Naive thymus-derived CD4-positive, alpha-beta T cell (primary cell): ENCODE results near the gene RGS6. TPM values are rescaled to one million over a fixed set of nuclear protein-coding genes. Genes with fewer than 3 reads are reported as not detected.

Source experiments
- ATAC-seq: fragments of 150-1000 bp; cut with Tn5 transposase; 2 replicates; pipeline ENCODE4 v1.10.0; 2021; ENCODE audit warnings: mild to moderate bottlenecking, moderate library complexity
- CTCF ChIA-PET: fragments of 350-600 bp; sonication (Branson Sonifier 250); formaldehyde crosslinking; loops from one replicate; lab custom pipeline; 2021; ENCODE audit warnings: antibody characterized with exemption; lab: Charles Lee
- POLR2A ChIA-PET: fragments of 350-600 bp; sonication (Branson Sonifier 250); formaldehyde crosslinking; loops from one replicate; lab custom pipeline; 2021; ENCODE audit warnings: antibody characterized with exemption, inconsistent platforms; lab: Charles Lee
- DNase-seq, 9 donors: peaks; one replicate each; pipeline versions ENCODE4 v3.0.0 to v3.0.0-alpha.2; 2020 to 2022; ENCODE audit warnings: mixed read lengths in 1 of 9
- H3K27ac ChIP-seq: one replicate; pipeline ENCODE4 v1.7.0; 2013; ENCODE audit warnings: mild to moderate bottlenecking, low read depth, low read length, moderate library complexity
- H3K27me3 ChIP-seq, 2 donors: one replicate each; pipeline ENCODE4 v1.7.0; 2013; ENCODE audit warnings: low read length in 2 of 2, mild to moderate bottlenecking in 2 of 2, moderate library complexity in 2 of 2; ENCODE audit not compliant: control insufficient read depth in 2 of 2, insufficient read depth in 2 of 2
- H3K36me3 ChIP-seq, 3 experiments: 1 replicate in 2 of 3; 2 replicates in 1 of 3; pipeline ENCODE4 v1.7.0; 2013; ENCODE audit warnings: low read length in 3 of 3, mild to moderate bottlenecking in 3 of 3, moderate library complexity in 1 of 3; ENCODE audit not compliant: insufficient read depth in 3 of 3, control insufficient read depth in 2 of 3
- H3K4me1 ChIP-seq, 2 donors: one replicate each; pipeline ENCODE4 v1.7.0; 2013; ENCODE audit warnings: low read length in 2 of 2, mild to moderate bottlenecking in 2 of 2, moderate library complexity in 1 of 2; ENCODE audit not compliant: control insufficient read depth in 2 of 2, insufficient read depth in 2 of 2
- H3K4me3 ChIP-seq: 2 replicates; pipeline ENCODE4 v1.7.0; 2013; ENCODE audit warnings: mild to moderate bottlenecking, low read length
- H3K9me3 ChIP-seq, 3 experiments: 1 replicate in 2 of 3; 2 replicates in 1 of 3; pipeline ENCODE4 v1.7.0; 2013; ENCODE audit warnings: low read length in 3 of 3; ENCODE audit not compliant: control insufficient read depth in 2 of 3
- H3K27ac Mint-ChIP-seq, 9 donors: one replicate each; pipeline ENCODE4 v1.8.0; 2020 to 2022; ENCODE audit warnings: mixed read lengths in 9 of 9, mild to moderate bottlenecking in 8 of 9, moderate library complexity in 5 of 9, inconsistent platforms in 2 of 9
- H3K27me3 Mint-ChIP-seq, 5 donors: one replicate each; pipeline ENCODE4 v1.8.0; 2021 to 2022; ENCODE audit warnings: mixed read lengths in 5 of 5, mild to moderate bottlenecking in 1 of 5
- H3K36me3 Mint-ChIP-seq, 5 donors: one replicate each; pipeline ENCODE4 v1.8.0; 2020 to 2022; ENCODE audit warnings: mixed read lengths in 5 of 5, mild to moderate bottlenecking in 3 of 5, inconsistent platforms in 1 of 5
- H3K4me1 Mint-ChIP-seq, 7 donors: one replicate each; pipeline ENCODE4 v1.8.0; 2020 to 2022; ENCODE audit warnings: mixed read lengths in 7 of 7, mild to moderate bottlenecking in 3 of 7, inconsistent platforms in 1 of 7
- H3K4me3 Mint-ChIP-seq, 10 donors: one replicate each; pipeline ENCODE4 v1.8.0; 2020 to 2022; ENCODE audit warnings: mild to moderate bottlenecking in 10 of 10, mixed read lengths in 10 of 10, moderate library complexity in 6 of 10, inconsistent platforms in 2 of 10
- H3K9me3 Mint-ChIP-seq, 11 donors: one replicate each; pipeline ENCODE4 v1.8.0; 2020 to 2022; ENCODE audit warnings: mixed read lengths in 11 of 11, mild to moderate bottlenecking in 4 of 11, inconsistent platforms in 1 of 11, moderate library complexity in 1 of 11
- intact Hi-C, 2 donors: fragments of 100-400 bp; cut with micrococcal nuclease; formaldehyde crosslinking; loops; one replicate each; pipeline ENCODE4 v1.15.1; 2023
- polyA plus RNA-seq, 2 donors: library from polyadenylated mRNA; unstranded; fragments of 300-500 nt; fragmentation: Illumina TruSeq; gene quantifications; one replicate each; pipeline ENCODE4 v1.2.3, GENCODE V29; 2021
- total RNA-seq, 6 experiments: library from RNA in 5 of 6; stranded (reverse) in 5 of 6; gene quantifications; 1 replicate in 5 of 6; 2 replicates in 1 of 6; pipeline ENCODE4 v1.2.3 and lab custom pipeline; 2021 to 2026

Gene RGS6
- total and polyA plus RNA-seq, 7 experiments from 2014 or later = 0.29 to 0.97 TPM; not detected in 5

DNA sequence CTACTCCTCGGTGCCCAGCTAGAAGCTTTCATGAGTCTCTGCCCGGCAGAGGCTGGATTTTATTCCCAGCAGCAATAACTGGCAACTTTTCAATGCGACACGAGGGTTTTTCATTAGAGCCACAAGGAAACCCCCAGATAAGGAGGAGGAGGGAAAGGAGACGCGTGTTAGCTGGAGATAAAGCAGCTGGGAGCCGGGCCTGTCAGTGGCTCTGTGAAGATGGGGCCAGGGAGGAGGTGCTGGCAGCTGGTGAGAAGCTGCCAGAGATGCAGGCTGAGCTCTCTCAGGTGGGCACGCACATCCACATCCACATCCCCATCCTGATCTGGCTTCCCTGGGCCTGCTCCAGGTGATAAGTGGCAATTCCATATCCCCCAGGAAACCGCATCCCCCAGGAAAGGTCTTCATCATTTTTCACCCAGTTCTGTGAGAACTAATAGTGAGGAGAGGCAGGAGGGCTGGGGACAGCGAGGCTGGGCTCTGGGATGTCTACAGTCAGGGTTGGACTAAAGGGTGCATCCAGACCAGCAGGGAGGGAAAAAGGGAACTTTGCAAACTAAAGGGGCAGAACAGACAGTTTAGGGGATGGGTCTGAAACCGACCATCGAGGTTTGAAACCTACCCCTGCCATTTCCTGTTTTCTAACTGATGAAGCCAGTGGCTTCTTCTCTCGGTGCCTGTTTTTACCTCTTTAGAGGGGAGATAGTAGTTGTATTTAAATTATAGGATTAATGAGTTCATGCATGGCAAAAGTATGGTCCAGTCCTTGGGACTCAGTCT is 548.4 kb downstream of the RGS6 start:
- Histone ChIP-seq H3K9me3 (no peaks in the 10 kb centered on the region), H3K27ac (no peak overlapping the region), H3K4me3 (no peak overlapping the region), H3K36me3 (no peaks in the 10 kb centered on the region), H3K27me3 (no peaks in the 10 kb centered on the region), H3K4me1 (peaks cover 10 to 21% of the 10 kb centered on the region in 2 donors)
- CTCF ChIA-PET = no interaction called here
- Mint-ChIP-seq H3K4me1 (peaks cover 29 to 76% (median 45%) of the 10 kb centered on the region in 7 donors), H3K27me3 (no peaks in the 10 kb centered on the region), H3K4me3 (peak overlapping the region in 1 of 10 donors; percentile 59), H3K36me3 (peaks cover 0 to 37% (median 0%) of the 10 kb centered on the region in 5 donors), H3K9me3 (peaks cover 0 to 20% (median 1%) of the 10 kb centered on the region in 11 donors), H3K27ac (peak overlapping the region in 3 of 9 donors; percentile 26 to 82 (median 37))
- ATAC-seq (no peak), DNase-seq (no peak)
- intact Hi-C loops = no loop called here
- POLR2A ChIA-PET = no interaction called here

DNA sequence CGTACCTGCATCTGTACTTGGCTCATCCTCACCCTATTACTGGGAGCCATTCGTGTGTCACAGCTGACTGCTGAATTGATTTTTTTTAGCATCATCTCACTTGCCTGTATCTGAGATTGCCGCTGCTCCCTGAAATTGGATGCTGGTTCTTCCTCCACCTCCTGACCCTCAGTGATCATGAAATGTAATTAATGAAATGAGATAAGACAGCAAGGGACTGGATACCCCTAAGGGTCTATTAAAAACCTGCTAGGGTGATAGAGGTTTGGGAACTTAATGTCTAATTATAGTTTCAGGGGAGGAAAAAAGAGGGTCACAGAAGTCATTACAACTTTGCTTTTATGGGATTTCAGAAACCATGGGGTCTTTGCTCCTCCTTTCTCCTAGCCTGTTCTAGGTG is 551.1 kb downstream of the RGS6 start:
- peaks cover 0 to 37% (median 3%) of the 10 kb centered on the region in 11 donors for H3K9me3 Mint-ChIP-seq
- H3K27me3 Mint-ChIP-seq = peaks cover 0 to 7% (median 0%) of the 10 kb centered on the region in 5 donors
- H3K4me1 Mint-ChIP-seq = peaks cover 13 to 50% (median 20%) of the 10 kb centered on the region in 7 donors
- DNase-seq (no peak), ATAC-seq (no peak)
- H3K4me1 ChIP-seq = peaks cover 0 to 6% of the 10 kb centered on the region in 2 donors
- peak overlapping the region in 1 of 10 donors; percentile 1 for H3K4me3 Mint-ChIP-seq
- H3K27me3 ChIP-seq = no peaks in the 10 kb centered on the region
- H3K4me3 ChIP-seq = no peak overlapping the region
- no peak overlapping the region for H3K27ac Mint-ChIP-seq
- no peak overlapping the region for H3K27ac ChIP-seq
- intact Hi-C loops = no loop called here
- POLR2A ChIA-PET = no interaction called here
- H3K36me3 Mint-ChIP-seq = peaks cover 0 to 58% (median 0%) of the 10 kb centered on the region in 5 donors
- no peaks in the 10 kb centered on the region for H3K36me3 ChIP-seq
- no peaks in the 10 kb centered on the region for H3K9me3 ChIP-seq
- CTCF ChIA-PET = no interaction called here

DNA sequence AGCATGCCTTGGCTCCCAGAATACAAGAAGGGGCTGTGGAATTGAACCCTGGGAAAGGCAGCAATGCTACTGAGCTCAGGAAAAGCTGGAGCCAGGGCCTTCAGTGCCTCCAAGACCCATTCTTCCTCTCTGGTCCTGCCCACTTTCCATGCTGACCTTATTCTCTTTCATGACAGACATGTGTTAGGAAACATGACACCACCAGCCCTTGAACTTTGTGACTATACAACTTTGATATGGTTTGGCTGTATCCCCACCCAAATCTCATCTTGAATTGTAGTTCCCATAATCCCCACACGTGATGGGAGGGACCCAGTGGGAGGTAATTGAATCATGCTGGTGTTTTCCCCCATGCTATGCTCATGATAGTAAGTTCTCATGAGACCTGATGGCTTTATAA is 553.5 kb downstream of the RGS6 start:
- Histone ChIP-seq H3K36me3 (no peaks in the 10 kb centered on the region), H3K27me3 (no peaks in the 10 kb centered on the region), H3K9me3 (no peaks in the 10 kb centered on the region), H3K4me3 (no peak overlapping the region), H3K27ac (no peak overlapping the region), H3K4me1 (peaks cover 0 to 2% of the 10 kb centered on the region in 2 donors)
- CTCF ChIA-PET = no interaction called here
- Mint-ChIP-seq H3K36me3 (peaks cover 5 to 69% (median 9%) of the 10 kb centered on the region in 5 donors), H3K27me3 (peaks cover 0 to 15% (median 5%) of the 10 kb centered on the region in 5 donors), H3K27ac (no peak overlapping the region), H3K9me3 (peaks cover 0 to 50% (median 12%) of the 10 kb centered on the region in 11 donors), H3K4me1 (peaks cover 6 to 26% (median 12%) of the 10 kb centered on the region in 7 donors), H3K4me3 (no peak overlapping the region)
- intact Hi-C loops = no loop called here
- POLR2A ChIA-PET = no interaction called here
- no peak for DNase-seq
- ATAC-seq = no peak

DNA sequence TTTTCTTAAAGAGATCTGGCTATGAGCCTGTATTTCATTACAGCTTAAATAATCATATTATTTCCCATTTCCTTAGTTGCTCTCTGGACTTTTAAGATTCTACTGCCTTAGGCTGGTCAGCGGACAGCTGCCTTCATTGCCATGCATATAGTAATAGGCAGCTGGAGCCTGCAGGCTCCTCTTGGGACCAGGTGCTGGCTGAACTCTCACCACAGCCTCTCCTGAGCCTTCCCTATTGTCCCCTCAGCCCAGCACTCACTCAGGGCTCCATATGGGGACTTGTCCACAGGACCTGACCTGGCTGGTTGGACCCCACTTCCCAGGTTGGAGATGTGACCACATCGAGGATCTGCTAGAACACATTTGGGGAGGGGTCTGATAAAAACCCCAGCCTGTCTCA is 556.3 kb downstream of the RGS6 start:
- H3K36me3 ChIP-seq = no peaks in the 10 kb centered on the region
- intact Hi-C loops = no loop called here
- Mint-ChIP-seq H3K27ac (no peak overlapping the region), H3K9me3 (peaks cover 0 to 49% (median 12%) of the 10 kb centered on the region in 11 donors), H3K36me3 (peaks cover 5 to 70% (median 9%) of the 10 kb centered on the region in 5 donors), H3K27me3 (peaks cover 0 to 20% (median 5%) of the 10 kb centered on the region in 5 donors), H3K4me1 (peaks cover 0 to 5% (median 0%) of the 10 kb centered on the region in 7 donors), H3K4me3 (no peak overlapping the region)
- DNase-seq = no peak
- no peaks in the 10 kb centered on the region for H3K9me3 ChIP-seq
- no peaks in the 10 kb centered on the region for H3K4me1 ChIP-seq
- ATAC-seq = no peak
- H3K27ac ChIP-seq = no peak overlapping the region
- ChIA-PET CTCF (interaction anchor here (1.1 kb wide), 1 partner anchor 10 kb away, joined by 3 read pairs; no protein-coding TSS in a partner anchor), POLR2A (no interaction called here)
- no peaks in the 10 kb centered on the region for H3K27me3 ChIP-seq
- H3K4me3 ChIP-seq = no peak overlapping the region

DNA sequence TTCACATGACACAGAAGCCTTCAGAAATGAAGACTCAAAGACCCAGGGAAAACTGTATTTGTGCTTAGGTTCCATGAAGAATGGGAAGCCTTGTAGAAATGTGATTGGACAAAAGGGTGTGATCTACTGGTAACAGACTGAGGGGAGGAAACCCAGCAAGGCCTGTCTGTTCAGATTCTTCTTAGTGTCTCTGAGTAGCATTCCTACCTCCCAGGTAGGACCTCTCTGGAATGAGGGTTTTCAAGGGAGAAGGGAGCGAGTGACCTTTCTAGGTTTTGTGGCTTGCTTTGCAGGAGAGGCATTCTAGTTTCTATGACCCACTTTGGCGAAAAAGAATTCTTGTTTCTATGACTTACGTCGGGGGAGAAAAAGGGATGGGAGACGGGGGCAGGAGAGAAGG is 560.0 kb downstream of the RGS6 start:
- peaks cover 0 to 3% (median 0%) of the 10 kb centered on the region in 3 experiments for H3K9me3 ChIP-seq
- H3K4me1 ChIP-seq = no peaks in the 10 kb centered on the region
- Mint-ChIP-seq H3K36me3 (peaks cover 5 to 63% (median 9%) of the 10 kb centered on the region in 5 donors), H3K4me1 (no peaks in the 10 kb centered on the region), H3K9me3 (peaks cover 0 to 50% (median 19%) of the 10 kb centered on the region in 11 donors), H3K27ac (no peak overlapping the region), H3K27me3 (peaks cover 4 to 45% (median 5%) of the 10 kb centered on the region in 5 donors), H3K4me3 (no peak overlapping the region)
- intact Hi-C loops = no loop called here
- H3K27me3 ChIP-seq = no peaks in the 10 kb centered on the region
- H3K27ac ChIP-seq = no peak overlapping the region
- ChIA-PET POLR2A (no interaction called here), CTCF (no interaction called here)
- no peak for ATAC-seq
- no peak for DNase-seq
- no peaks in the 10 kb centered on the region for H3K36me3 ChIP-seq
- H3K4me3 ChIP-seq = no peak overlapping the region

DNA sequence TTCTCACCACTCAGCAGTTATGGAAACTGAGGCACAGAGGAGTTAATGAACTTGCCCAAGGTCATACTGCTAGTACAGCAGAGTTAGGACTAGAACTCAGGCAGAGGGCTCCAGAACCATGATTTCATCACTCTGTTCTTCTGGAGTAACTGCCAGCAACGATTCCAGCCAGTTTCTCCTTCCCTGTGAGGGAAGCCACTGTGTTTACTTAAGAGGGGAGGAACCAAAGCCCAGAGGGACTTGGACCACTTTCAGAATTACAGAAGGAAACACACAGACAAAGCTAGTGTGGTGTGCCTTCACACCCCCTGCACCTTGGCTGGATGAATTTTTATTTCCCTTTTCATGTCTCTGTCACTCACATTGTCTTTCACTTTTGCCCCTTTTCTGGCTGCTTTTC is 563.4 kb downstream of the RGS6 start:
- Mint-ChIP-seq H3K36me3 (peaks cover 0 to 42% (median 0%) of the 10 kb centered on the region in 5 donors), H3K4me1 (no peaks in the 10 kb centered on the region), H3K4me3 (no peak overlapping the region), H3K27me3 (peaks cover 0 to 42% (median 5%) of the 10 kb centered on the region in 5 donors), H3K27ac (no peak overlapping the region), H3K9me3 (peaks cover 0 to 29% (median 8%) of the 10 kb centered on the region in 11 donors)
- no peaks in the 10 kb centered on the region for H3K36me3 ChIP-seq
- H3K4me3 ChIP-seq = no peak overlapping the region
- DNase-seq = no peak
- no peaks in the 10 kb centered on the region for H3K27me3 ChIP-seq
- peaks cover 0 to 3% (median 0%) of the 10 kb centered on the region in 3 experiments for H3K9me3 ChIP-seq
- H3K27ac ChIP-seq = no peak overlapping the region
- ChIA-PET CTCF (interaction anchor here (0.6 kb wide), 1 partner anchor 39 kb away, joined by 3 read pairs; no protein-coding TSS in a partner anchor), POLR2A (no interaction called here)
- intact Hi-C loops = no loop called here
- no peak for ATAC-seq
- H3K4me1 ChIP-seq = no peaks in the 10 kb centered on the region
